ENCODE results near the gene SLC11A2.
"Not testable (repeated sequence)": the region's sequence is repeated elsewhere in the genome, so short reads cannot be mapped to it uniquely, and the experiment has no call there.

Gene SLC11A2

GRCh38 chr12:50990791-50991190, 35.4 kb downstream of the SLC11A2 start:
- DNase-seq (ENCODE audit: low read depth in 2 of 2) = no peak

GRCh38 chr12:50990147-50990727, 35.9 kb downstream of the SLC11A2 start:
- no peak for DNase-seq (ENCODE audit: low read depth in 2 of 2)

GRCh38 chr12:50988871-50989270, 37.3 kb downstream of the SLC11A2 start:
- no peak for DNase-seq (ENCODE audit: low read depth in 2 of 2)

- no peak for DNase-seq (ENCODE audit: low read depth in 2 of 2)
These were observed 38.1 kb downstream of the SLC11A2 start for GRCh38 chr12:50988051-50988450.

GRCh38 chr12:50986966-50987737, 39.0 kb downstream of the SLC11A2 start:
- DNase-seq (ENCODE audit: low read depth in 2 of 2) = no peak

- DNase-seq (ENCODE audit: low read depth in 2 of 2) = no peak
These were observed 40.9 kb downstream of the SLC11A2 start for GRCh38 chr12:50985322-50985721.

- no peak for DNase-seq (ENCODE audit: low read depth in 2 of 2)
These were observed 41.4 kb downstream of the SLC11A2 start for GRCh38 chr12:50984586-50985298.

- no peak for DNase-seq (ENCODE audit: low read depth in 2 of 2)
These were observed 44.6 kb downstream of the SLC11A2 start for GRCh38 chr12:50981319-50982239.

GRCh38 chr12:50980545-50980944, 45.6 kb downstream of the SLC11A2 start:
- DNase-seq (ENCODE audit: low read depth in 2 of 2) = no peak

- DNase-seq (ENCODE audit: low read depth in 2 of 2) = no peak
These were observed 46.7 kb downstream of the SLC11A2 start for GRCh38 chr12:50979369-50980052.

- no peak for DNase-seq (ENCODE audit: low read depth in 2 of 2)
These were observed 54.2 kb downstream of the SLC11A2 start for GRCh38 chr12:50971946-50972345.

GRCh38 chr12:50964432-50964831, 61.8 kb downstream of the SLC11A2 start:
- no peak for DNase-seq (ENCODE audit: low read depth in 2 of 2)

GRCh38 chr12:50961708-50962107, 64.5 kb downstream of the SLC11A2 start:
- DNase-seq (ENCODE audit: low read depth in 2 of 2) = no peak

GRCh38 chr12:50960130-50960529, 66.1 kb downstream of the SLC11A2 start:
- DNase-seq (ENCODE audit: low read depth in 2 of 2) = no peak

- DNase-seq (ENCODE audit: low read depth in 2 of 2) = no peak
These were observed 70.5 kb downstream of the SLC11A2 start for GRCh38 chr12:50955697-50956096.

- no peak for DNase-seq (ENCODE audit: low read depth in 2 of 2)
These were observed 70.9 kb downstream of the SLC11A2 start for GRCh38 chr12:50955288-50955687.

- not testable (repeated sequence) for DNase-seq (ENCODE audit: low read depth in 2 of 2)
These were observed 71.4 kb downstream of the SLC11A2 start for GRCh38 chr12:50954789-50955188.

GRCh38 chr12:50953047-50953446, 73.1 kb downstream of the SLC11A2 start:
- DNase-seq (ENCODE audit: low read depth in 2 of 2) = no peak

- DNase-seq (ENCODE audit: low read depth in 2 of 2) = no peak
These were observed 73.7 kb downstream of the SLC11A2 start, which contains the start of gene HIGD1C for GRCh38 chr12:50952510-50952909. Gene HIGD1C (plus strand): TSS chr12:50952544. CDS start chr12:50953999, 1,455 bp downstream.

- DNase-seq (ENCODE audit: low read depth in 2 of 2) = no peak
These were observed 75.1 kb downstream of the SLC11A2 start for GRCh38 chr12:50951112-50951511.

- DNase-seq (ENCODE audit: low read depth in 2 of 2) = no peak
These were observed 76.3 kb downstream of the SLC11A2 start for GRCh38 chr12:50949801-50950302.
